ENCODE results near the gene C18orf32.

C18orf32 gene

GRCh38 chr18:49467019-49467563 lies 19.9 kb downstream of the C18orf32 start:
- no peak for DNase-seq (ENCODE audit: low read depth)
- H3K4me3 ChIP-seq (ENCODE audit: low read length) = no peak overlapping the region
- TF ChIP-seq CTCF (conservative IDR thresholded peaks at IDR 0.05; ENCODE audit: low read length) = no peak

- TF ChIP-seq CTCF (conservative IDR thresholded peaks at IDR 0.05; ENCODE audit: low read length) = no peak
- DNase-seq (ENCODE audit: low read depth) = no peak
- no peak overlapping the region for H3K4me3 ChIP-seq (ENCODE audit: low read length)
These were observed 22.1 kb downstream of the C18orf32 start for GRCh38 chr18:49464718-49465598.

GRCh38 chr18:49461602-49461977 lies 25.4 kb downstream of the C18orf32 start:
- TF ChIP-seq CTCF (conservative IDR thresholded peaks at IDR 0.05; ENCODE audit: low read length) = no peak
- H3K4me3 ChIP-seq (ENCODE audit: low read length) = no peak overlapping the region
- no peak for DNase-seq (ENCODE audit: low read depth)

GRCh38 chr18:49460976-49461601 lies 25.9 kb downstream of the C18orf32 start:
- peak; percentile 63 for DNase-seq (ENCODE audit: low read depth)
- peak overlapping the region; percentile 87 for H3K4me3 ChIP-seq (ENCODE audit: low read length)
- no peak for TF ChIP-seq CTCF (conservative IDR thresholded peaks at IDR 0.05; ENCODE audit: low read length)

- H3K4me3 ChIP-seq (ENCODE audit: low read length) = peak overlapping the region; percentile 87
- TF ChIP-seq CTCF (conservative IDR thresholded peaks at IDR 0.05; ENCODE audit: low read length) = no peak
- no peak for DNase-seq (ENCODE audit: low read depth)
These were observed 27.4 kb downstream of the C18orf32 start for GRCh38 chr18:49459404-49460171.

GRCh38 chr18:49457616-49458015 lies 29.4 kb downstream of the C18orf32 start:
- TF ChIP-seq CTCF (conservative IDR thresholded peaks at IDR 0.05; ENCODE audit: low read length) = no peak
- DNase-seq (ENCODE audit: low read depth) = no peak
- H3K4me3 ChIP-seq (ENCODE audit: low read length) = no peak overlapping the region
